IPS-NIHi11 (cell line): Measurements from ENCODE around the gene MAGEA2B.
"Not testable (repeated sequence)": the region's sequence is repeated elsewhere in the genome, so short reads cannot be mapped to it uniquely, and the experiment has no call there.

Experiments
- DNase-seq: peaks from one replicate; pipeline ENCODE4 v3.0.0; 2012; ENCODE audit warnings: mixed read lengths, low spot score

MAGEA2B gene, protein sequence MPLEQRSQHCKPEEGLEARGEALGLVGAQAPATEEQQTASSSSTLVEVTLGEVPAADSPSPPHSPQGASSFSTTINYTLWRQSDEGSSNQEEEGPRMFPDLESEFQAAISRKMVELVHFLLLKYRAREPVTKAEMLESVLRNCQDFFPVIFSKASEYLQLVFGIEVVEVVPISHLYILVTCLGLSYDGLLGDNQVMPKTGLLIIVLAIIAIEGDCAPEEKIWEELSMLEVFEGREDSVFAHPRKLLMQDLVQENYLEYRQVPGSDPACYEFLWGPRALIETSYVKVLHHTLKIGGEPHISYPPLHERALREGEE

DNA sequence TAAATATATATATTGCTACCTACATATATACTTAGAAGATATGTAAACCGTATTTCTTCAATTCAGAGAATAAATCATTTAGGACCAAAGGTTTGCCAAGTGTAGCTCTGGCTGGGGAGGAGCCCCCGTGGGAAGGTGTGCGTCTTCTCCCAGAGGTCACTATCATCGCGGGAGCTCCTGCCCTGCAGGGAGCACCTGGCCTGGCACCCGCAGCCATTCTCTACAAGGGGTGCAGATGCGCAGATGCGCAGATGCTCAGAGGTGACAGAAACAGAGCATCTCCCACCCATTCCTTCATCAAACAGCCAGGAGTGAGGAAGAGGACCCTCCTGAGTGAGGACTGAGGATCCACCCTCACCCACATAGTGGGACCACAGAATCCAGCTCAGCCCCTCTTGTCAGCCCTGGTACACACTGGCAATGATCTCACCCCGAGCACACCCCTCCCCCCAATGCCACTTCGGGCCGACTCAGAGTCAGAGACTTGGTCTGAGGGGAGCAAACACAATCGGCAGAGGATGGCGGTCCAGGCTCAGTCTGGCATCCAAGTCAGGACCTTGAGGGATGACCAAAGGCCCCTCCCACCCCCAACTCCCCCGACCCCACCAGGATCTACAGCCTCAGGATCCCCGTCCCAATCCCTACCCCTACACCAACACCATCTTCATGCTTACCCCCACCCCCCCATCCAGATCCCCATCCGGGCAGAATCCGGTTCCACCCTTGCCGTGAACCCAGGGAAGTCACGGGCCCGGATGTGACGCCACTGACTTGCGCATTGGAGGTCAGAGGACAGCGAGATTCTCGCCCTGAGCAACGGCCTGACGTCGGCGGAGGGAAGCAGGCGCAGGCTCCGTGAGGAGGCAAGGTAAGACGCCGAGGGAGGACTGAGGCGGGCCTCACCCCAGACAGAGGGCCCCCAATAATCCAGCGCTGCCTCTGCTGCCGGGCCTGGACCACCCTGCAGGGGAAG lies at the start of gene MAGEA2B:
Gene MAGEA2B, plus strand, starts transcription at position 814 of the 973 bp plus-strand sequence. CDS start 2,479 bp downstream, outside the sequence.
- DNase-seq, result not testable (repeated sequence)

DNA sequence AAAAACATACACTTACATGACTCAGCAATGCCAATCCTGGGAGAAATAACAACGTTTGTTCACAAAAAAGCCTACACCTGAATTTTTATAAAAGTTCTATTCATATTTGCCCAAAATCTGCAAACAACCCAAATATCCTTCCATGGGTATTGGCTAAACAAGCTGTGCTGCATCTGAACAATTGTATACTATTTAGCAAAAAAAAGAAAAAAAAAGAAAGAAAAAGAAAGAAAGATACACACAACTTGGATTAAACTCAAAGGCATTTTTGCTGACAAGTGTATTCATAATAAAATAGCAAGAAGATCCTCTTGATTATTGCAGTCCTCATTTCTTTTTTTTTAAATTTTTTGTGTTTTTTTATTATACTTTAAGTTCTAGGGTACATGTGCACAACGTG lies 40.3 kb upstream of the MAGEA2B start:
- no peak for DNase-seq

DNA sequence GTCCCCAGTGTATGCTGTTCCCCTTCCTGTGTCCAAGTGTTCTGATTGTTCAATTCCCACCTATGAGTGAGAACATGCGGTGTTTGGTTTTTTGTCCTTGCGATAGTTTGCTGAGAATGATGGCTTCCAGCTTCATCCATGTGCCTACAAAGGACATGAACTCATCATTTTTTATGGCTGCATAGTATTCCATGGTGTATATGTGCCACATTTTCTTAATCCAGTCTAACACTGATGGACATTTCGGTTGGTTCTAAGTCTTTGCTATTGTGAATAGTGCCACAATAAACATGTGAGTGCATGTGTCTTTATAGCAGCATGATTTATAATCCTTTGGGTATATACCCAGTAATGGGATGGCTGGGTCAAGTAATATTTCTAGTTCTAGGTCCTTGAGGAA lies 39.8 kb upstream of the MAGEA2B start:
- DNase-seq, result not testable (repeated sequence)

DNA sequence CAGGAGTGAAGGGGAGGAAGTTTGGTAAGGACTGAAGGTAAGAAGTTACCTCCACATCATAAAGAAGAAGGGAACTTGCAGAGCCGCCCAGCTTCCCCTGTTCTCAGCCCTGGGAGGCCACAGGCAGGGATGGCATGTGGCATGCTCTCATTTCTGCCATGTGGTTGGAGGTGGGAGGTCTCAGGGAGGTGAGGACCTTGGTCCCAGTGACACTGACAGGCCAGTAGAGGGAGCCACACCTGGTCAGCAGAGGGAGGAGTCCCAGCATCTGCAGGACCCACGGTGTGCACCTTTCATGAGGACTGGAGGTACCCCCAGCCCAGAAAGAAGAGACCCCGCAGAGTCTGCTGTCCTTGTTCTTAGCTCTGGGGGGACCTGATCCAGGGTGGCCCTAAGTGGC lies 33.4 kb upstream of the MAGEA2B start:
- DNase-seq, result not testable (repeated sequence)

DNA sequence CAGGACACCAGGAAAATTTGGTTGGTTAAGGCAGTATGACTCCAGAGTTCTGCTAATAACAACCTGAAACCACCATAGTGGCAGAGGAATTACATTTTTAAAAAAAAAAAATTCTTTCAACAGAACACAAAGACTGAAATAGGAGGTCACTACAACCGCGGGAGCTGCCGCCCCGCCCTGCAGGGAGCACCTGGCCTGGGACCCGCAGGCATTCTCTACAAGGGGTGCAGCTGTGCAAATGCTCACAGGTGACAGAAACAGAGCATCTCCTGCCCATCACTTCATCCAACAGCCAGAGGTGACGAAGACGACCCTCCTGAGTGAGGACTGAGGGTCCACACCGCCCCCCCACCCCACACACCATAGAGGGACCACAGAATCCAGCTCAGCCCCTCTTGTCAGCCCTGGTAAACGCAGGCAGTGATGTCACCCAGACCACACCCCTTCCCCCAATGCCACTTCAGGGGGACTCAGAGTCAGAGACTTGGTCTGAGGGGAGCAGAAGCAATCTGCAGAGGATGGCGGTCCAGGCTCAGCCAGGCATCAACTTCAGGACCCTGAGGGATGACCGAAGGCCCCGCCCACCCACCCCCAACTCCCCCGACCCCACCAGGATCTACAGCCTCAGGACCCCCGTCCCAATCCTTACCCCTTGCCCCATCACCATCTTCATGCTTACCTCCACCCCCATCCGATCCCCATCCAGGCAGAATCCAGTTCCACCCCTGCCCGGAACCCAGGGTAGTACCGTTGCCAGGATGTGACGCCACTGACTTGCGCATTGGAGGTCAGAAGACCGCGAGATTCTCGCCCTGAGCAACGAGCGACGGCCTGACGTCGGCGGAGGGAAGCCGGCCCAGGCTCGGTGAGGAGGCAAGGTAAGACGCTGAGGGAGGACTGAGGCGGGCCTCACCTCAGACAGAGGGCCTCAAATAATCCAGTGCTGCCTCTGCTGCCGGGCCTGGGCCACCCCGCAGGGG lies 16.2 kb upstream of the MAGEA2B start, which contains the start of gene MAGEA3:
Gene MAGEA3, plus strand, starts transcription at position 843 of the 980 bp plus-strand sequence. CDS start 2,039 bp downstream, outside the sequence.
- DNase-seq, result not testable (repeated sequence)

DNA sequence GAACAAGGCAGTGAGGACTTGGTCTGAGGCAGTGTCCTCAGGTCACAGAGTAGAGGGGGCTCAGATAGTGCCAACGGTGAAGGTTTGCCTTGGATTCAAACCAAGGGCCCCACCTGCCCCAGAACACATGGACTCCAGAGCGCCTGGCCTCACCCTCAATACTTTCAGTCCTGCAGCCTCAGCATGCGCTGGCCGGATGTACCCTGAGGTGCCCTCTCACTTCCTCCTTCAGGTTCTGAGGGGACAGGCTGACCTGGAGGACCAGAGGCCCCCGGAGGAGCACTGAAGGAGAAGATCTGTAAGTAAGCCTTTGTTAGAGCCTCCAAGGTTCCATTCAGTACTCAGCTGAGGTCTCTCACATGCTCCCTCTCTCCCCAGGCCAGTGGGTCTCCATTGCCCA lies 14.0 kb upstream of the MAGEA2B start:
- DNase-seq, result not testable (repeated sequence)

DNA sequence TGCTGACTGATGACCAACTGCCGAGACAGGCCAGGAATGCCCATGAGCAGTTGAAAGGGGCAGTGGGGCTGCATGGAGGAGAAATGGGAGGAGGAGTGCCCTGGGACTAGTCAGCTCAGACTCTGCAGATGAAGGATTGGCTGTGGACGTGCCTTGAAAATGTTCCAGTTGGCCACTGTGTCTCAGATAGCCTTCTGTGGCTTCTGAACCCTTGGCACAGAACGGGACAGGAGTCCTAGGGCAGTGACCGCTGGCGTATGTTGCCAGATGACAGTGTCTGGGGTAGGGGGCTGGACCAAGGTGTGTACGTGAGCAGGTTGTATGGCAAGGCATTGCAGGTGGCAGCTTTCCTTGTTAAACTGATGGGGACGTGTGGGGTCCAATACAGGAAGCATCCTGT lies 7.9 kb upstream of the MAGEA2B start:
- not testable (repeated sequence) for DNase-seq

DNA sequence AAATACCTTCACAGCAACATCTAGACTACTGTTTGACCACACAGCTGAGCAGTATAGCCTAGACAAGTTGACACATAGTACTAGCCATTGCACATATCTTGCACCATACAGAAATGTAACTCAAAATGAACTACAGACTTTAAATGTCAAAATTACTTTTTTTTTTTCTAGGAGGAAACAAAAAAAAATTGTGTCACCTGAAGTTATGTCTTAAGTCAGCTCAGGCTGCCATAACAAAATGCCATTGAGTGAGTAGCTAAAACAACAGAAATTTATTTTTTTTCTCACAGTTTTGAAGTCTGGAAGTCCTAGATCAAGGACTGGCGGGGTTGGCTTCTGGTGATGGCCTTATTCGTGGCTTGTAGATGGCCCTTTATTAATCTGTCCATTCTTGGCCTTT lies 5.3 kb upstream of the MAGEA2B start, which contains the start of gene CSAG2:
Gene CSAG2, minus strand, starts transcription at position 101 of the 400 bp plus-strand sequence. CDS start 161 bp downstream, outside the sequence.
- DNase-seq, result not testable (repeated sequence)

DNA sequence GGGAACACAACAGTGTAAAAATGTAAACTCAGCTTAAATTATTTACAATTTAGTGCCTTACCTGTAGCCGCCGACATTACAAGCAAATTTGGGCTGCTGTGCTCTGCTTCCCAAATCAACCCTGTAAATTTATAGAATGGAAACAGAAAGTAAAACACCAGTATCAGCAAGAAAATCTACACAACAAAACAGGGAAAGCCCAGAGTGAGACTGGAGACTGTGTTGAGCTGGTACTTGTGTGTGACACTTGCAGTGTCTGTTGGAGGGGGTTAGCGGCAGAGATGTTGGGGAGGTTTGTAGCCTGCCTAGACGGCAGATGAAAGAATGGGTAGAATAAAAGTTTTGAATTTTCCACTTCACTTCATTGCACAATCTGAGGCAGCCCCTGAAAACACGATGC lies 1.2 kb upstream of the MAGEA2B start:
- not testable (repeated sequence) for DNase-seq

DNA sequence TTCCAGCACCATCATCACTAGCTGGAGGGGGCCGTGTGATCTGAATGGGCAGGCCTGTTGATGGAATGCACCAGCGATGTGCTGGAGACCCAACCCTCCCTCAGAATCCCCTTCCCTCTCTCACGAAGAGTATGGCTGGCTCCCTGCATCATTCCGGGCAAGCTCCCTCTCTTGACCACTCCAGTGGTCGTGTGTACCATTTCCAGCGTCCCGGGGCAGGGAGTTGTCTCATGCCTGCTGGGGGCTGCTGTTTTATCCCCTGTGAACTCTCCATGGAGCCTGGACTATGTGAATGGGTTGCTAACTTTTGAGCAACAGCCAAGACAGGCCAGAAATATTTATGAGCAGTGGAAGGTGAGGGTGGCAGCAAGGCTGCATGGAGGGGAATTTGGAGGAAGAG lies 11.0 kb downstream of the MAGEA2B start:
- no peak for DNase-seq

DNA sequence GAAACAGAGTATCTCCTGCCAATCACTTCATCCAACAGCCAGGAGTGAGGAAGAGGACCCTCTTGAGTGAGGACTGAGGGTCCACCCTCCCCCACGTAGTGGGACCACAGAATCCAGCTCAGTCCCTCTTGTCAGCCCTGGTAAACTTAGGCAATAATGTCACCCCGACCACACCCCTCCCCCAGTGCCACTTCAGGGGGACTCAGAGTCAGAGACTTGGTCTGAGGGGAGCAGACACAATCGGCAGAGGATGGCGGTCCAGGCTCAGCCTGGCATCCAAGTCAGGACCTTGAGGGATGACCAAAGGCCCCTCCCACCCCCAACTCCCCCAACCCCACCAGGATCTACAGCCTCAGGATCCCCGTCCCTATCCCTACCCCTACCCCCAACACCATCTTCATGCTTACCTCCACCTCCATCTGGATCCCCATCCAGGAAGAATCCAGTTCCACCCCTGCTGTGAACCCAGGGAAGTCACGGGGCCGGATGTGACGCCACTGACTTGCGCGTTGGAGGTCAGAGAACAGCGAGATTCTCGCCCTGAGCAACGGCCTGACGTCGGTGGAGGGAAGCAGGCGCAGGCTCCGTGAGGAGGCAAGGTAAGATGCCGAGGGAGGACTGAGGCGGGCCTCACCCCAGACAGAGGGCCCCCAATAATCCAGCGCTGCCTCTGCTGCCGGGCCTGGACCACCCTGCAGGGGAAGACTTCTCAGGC lies 19.0 kb downstream of the MAGEA2B start, which contains the start of the genes CSAG1 and MAGEA12:
Gene CSAG1, minus strand, starts transcription at position 461 of the 715 bp plus-strand sequence. CDS start 1,261 bp downstream, outside the sequence.
Gene MAGEA12, plus strand, starts transcription at position 497 of the 715 bp plus-strand sequence. CDS start 2,405 bp downstream, outside the sequence.
- peak; percentile 17 for DNase-seq

DNA sequence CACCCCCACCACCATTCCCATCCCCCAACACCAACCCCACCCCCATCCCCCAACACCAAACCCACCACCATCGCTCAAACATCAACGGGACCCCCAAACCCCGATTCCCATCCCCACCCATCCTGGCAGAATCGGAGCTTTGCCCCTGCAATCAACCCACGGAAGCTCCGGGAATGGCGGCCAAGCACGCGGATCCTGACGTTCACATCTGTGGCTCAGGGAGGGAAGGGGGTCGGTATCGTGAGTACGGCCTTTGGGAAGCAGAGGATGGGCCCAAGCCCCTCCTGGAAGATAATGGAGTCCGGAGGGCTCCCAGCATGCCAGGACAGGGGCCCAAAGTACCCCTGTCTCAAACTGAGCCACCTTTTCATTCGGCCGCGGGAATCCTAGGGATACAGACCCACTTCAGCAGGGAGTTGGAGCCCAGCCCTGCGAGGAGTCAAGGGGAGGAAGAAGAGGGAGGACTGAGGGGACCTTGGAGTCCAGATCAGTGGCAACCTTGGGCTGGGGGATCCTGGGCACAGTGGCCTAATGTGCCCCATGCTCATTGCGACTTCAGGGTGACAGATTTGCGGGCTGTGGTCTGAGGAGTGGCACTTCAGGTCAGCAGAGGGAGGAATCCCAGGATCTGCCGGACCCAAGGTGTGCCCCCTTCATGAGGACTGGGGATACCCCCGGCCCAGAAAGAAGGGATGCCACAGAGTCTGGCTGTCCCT lies 19.9 kb downstream of the MAGEA2B start:
- not testable (repeated sequence) for DNase-seq

DNA sequence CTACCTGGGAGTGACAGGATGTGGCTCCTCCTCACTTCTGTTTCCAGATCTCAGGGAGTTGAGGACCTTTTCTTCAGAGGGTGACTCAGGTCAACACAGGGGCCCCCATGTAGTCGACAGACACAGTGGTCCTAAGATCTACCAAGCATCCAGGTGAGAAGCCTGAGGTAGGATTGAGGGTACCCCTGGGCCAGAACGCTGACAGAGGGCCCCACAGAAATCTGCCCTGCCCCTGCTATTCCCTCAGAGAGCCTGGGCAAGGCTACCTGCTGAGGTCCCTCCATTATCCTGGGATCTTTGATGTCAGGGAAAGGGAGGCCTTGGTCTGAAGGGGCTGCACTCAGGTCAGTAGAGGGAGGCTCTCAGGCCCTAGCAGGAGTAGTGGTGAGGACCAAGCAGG lies 20.7 kb downstream of the MAGEA2B start:
- DNase-seq, result no peak

DNA sequence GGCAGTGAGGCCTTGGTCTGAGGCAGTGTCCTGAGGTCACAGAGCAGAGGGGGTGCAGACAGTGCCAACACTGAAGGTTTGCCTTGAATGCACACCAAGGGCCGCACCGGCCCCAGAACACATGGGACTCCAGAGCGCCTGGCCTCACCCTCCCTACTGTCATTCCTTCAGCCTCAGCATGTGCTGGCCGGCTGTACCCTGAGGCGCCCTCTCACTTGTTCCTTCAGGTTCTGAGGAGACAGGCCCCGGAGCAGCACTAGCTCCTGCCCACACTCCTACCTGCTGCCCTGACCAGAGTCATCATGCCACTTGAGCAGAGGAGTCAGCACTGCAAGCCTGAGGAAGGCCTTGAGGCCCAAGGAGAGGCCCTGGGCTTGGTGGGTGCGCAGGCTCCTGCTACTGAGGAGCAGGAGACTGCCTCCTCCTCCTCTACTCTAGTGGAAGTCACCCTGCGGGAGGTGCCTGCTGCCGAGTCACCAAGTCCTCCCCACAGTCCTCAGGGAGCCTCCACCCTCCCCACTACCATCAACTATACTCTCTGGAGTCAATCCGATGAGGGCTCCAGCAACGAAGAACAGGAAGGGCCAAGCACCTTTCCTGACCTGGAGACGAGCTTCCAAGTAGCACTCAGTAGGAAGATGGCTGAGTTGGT lies 21.6 kb downstream of the MAGEA2B start:
- DNase-seq, result no peak

DNA sequence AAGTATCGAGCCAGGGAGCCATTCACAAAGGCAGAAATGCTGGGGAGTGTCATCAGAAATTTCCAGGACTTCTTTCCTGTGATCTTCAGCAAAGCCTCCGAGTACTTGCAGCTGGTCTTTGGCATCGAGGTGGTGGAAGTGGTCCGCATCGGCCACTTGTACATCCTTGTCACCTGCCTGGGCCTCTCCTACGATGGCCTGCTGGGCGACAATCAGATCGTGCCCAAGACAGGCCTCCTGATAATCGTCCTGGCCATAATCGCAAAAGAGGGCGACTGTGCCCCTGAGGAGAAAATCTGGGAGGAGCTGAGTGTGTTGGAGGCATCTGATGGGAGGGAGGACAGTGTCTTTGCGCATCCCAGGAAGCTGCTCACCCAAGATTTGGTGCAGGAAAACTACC lies 22.1 kb downstream of the MAGEA2B start:
- DNase-seq, result not testable (repeated sequence)

DNA sequence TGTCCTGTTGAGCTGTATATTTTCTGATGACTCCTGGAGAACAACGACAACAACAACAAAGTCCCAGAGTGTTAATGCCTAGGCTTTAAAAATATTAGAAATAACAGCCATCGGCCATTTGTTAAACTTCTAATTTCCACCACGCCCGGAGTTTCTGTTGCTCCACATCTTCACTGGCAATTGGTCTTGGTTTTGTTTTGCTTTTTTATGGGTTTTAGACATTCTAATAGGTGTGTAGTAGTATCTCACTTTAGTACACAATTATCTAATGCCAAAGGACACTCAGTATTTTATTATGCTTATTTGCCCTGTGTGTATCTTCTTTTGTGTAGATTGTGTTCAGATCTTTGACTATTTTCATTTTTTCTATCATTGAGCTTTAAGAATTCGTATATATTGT lies 24.1 kb downstream of the MAGEA2B start:
- DNase-seq, result no peak

DNA sequence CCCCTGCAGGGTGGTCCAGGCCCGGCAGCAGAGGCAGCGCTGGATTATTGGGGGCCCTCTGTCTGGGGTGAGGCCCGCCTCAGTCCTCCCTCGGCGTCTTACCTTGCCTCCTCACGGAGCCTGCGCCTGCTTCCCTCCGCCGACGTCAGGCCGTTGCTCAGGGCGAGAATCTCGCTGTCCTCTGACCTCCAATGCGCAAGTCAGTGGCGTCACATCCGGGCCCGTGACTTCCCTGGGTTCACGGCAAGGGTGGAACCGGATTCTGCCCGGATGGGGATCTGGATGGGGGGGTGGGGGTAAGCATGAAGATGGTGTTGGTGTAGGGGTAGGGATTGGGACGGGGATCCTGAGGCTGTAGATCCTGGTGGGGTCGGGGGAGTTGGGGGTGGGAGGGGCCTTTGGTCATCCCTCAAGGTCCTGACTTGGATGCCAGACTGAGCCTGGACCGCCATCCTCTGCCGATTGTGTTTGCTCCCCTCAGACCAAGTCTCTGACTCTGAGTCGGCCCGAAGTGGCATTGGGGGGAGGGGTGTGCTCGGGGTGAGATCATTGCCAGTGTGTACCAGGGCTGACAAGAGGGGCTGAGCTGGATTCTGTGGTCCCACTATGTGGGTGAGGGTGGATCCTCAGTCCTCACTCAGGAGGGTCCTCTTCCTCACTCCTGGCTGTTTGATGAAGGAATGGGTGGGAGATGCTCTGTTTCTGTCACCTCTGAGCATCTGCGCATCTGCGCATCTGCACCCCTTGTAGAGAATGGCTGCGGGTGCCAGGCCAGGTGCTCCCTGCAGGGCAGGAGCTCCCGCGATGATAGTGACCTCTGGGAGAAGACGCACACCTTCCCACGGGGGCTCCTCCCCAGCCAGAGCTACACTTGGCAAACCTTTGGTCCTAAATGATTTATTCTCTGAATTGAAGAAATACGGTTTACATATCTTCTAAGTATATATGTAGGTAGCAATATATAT lies 39.5 kb downstream of the MAGEA2B start, which contains the start of gene MAGEA2:
Gene MAGEA2, minus strand, starts transcription at position 157 of the 965 bp plus-strand sequence. CDS start 2,479 bp downstream, outside the sequence.
- DNase-seq, result not testable (repeated sequence)

DNA sequence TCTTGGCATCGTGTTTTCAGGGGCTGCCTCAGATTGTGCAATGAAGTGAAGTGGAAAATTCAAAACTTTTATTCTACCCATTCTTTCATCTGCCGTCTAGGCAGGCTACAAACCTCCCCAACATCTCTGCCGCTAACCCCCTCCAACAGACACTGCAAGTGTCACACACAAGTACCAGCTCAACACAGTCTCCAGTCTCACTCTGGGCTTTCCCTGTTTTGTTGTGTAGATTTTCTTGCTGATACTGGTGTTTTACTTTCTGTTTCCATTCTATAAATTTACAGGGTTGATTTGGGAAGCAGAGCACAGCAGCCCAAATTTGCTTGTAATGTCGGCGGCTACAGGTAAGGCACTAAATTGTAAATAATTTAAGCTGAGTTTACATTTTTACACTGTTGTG lies 40.4 kb downstream of the MAGEA2B start:
- not testable (repeated sequence) for DNase-seq
